HEK293T (cell line): Measurements from ENCODE around the gene COL17A1.

Experiments
- CTCF ChIA-PET: fragments of 350-600 bp; formaldehyde crosslinking; extraction: SDS; loops from one replicate; lab custom pipeline; 2021; ENCODE audit warnings: antibody characterized with exemption, inconsistent platforms; lab: Yijun Ruan, JAX
- POLR2A ChIA-PET: fragments of 350-600 bp; formaldehyde crosslinking; extraction: SDS; loops from one replicate; lab custom pipeline; 2020; ENCODE audit warnings: antibody characterized with exemption, inconsistent platforms; lab: Yijun Ruan, JAX
- DNase-seq: peaks from one replicate; pipeline ENCODE4 v3.0.0; 2012; ENCODE audit warnings: mixed read lengths; ENCODE audit errors: extremely low spot score
- ARNT ChIP-seq: fragments of 450-650 bp; IDR thresholded peaks from 2 replicates; pipeline ENCODE4 v1.6.1; 2017; ENCODE audit warnings: mild to moderate bottlenecking
- BHLHE40 ChIP-seq: fragments of 450-650 bp; IDR thresholded peaks from 2 replicates; pipeline ENCODE4 v1.6.1; 2016; ENCODE audit warnings: mild to moderate bottlenecking, moderate library complexity, borderline replicate concordance
- CTBP1 ChIP-seq: fragments of 450-650 bp; IDR thresholded peaks from 2 replicates; pipeline ENCODE4 v1.6.1; 2016; ENCODE audit warnings: borderline replicate concordance
- ELF4 ChIP-seq: fragments of 450-650 bp; IDR thresholded peaks from 2 replicates; pipeline ENCODE4 v1.6.1; 2017; ENCODE audit warnings: antibody characterized with exemption
- FOXA1 ChIP-seq: fragments of 450-650 bp; IDR thresholded peaks from 2 replicates; pipeline ENCODE4 v1.6.1; 2016; ENCODE audit warnings: mild to moderate bottlenecking
- FOXK2 ChIP-seq: fragments of 450-650 bp; IDR thresholded peaks from 2 replicates; pipeline ENCODE4 v1.6.1; 2016; ENCODE audit warnings: mild to moderate bottlenecking
- FOXM1 ChIP-seq: fragments of 450-650 bp; IDR thresholded peaks from 2 replicates; pipeline ENCODE4 v1.6.1; 2017; ENCODE audit warnings: mild to moderate bottlenecking, borderline replicate concordance
- HDGF ChIP-seq: fragments of 450-650 bp; IDR thresholded peaks from 2 replicates; pipeline ENCODE4 v1.6.1; 2017; ENCODE audit warnings: antibody characterized with exemption, borderline replicate concordance
- L3MBTL2 ChIP-seq: fragments of 450-650 bp; conservative IDR thresholded peaks from 2 replicates; pipeline ENCODE4 v1.6.1; 2016; ENCODE audit warnings: mild to moderate bottlenecking
- LEF1 ChIP-seq: fragments of 450-650 bp; IDR thresholded peaks from 2 replicates; pipeline ENCODE4 v1.6.1; 2017; ENCODE audit warnings: mild to moderate bottlenecking, borderline replicate concordance
- NFRKB ChIP-seq: fragments of 450-650 bp; IDR thresholded peaks from 2 replicates; pipeline ENCODE4 v1.6.1; 2016; ENCODE audit warnings: mild to moderate bottlenecking, moderate library complexity
- PKNOX1 ChIP-seq: fragments of 450-650 bp; IDR thresholded peaks from 2 replicates; pipeline ENCODE4 v1.6.1; 2016
- SP1 ChIP-seq: fragments of 450-650 bp; IDR thresholded peaks from 2 replicates; pipeline ENCODE4 v1.6.1; 2017
- SUZ12 ChIP-seq: fragments of 450-650 bp; IDR thresholded peaks from 2 replicates; pipeline ENCODE4 v1.6.1; 2016; ENCODE audit warnings: mild to moderate bottlenecking
- TARDBP ChIP-seq: fragments of 450-650 bp; IDR thresholded peaks from 2 replicates; pipeline ENCODE4 v1.6.1; 2016
- ZNF384 ChIP-seq: fragments of 450-650 bp; IDR thresholded peaks from 2 replicates; pipeline ENCODE4 v1.6.1; 2016

Gene COL17A1

DNA sequence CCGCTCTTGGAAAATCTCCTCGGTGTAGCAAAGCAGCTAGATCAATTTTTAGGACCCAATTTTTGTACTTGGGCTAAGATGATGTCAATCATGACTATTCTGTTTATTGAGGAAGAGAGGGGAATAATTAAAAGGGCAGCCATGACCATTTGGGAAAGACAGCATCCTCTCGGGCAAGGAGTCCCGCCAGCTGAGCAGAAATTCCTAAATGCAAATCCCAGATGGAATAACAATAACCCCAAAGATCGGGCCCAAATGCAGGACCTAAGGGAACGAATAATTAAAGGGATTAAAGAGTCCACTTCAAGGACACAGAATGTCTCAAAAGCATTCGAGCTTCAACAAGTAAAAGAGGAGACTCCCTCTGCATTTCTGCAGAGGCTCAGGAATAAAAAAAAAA is 18.7 kb downstream of the COL17A1 start:
- POLR2A ChIA-PET = no interaction called here
- TF ChIP-seq LEF1 (no peak), PKNOX1 (no peak), SP1 (no peak), L3MBTL2 (no peak), FOXA1 (no peak), BHLHE40 (no peak), ARNT (no peak), FOXM1 (no peak), CTBP1 (no peak), HDGF (no peak), ZNF384 (no peak), TARDBP (no peak)
- CTCF ChIA-PET = interaction anchor here (0.6 to 0.9 kb wide), 2 partner anchors 10 to 56 kb away, joined by 3 to 5 read pairs; no protein-coding TSS in a partner anchor
- no peak for DNase-seq

- DNase-seq = no peak
- ChIA-PET POLR2A (no interaction called here), CTCF (no interaction called here)
- TF ChIP-seq L3MBTL2 (no peak), TARDBP (no peak), PKNOX1 (no peak), ELF4 (no peak), FOXM1 (no peak), SP1 (no peak), ARNT (no peak), HDGF (no peak)
Measured at GRCh38 chr10:104065748-104066147, 19.9 kb downstream of the COL17A1 start.

DNA sequence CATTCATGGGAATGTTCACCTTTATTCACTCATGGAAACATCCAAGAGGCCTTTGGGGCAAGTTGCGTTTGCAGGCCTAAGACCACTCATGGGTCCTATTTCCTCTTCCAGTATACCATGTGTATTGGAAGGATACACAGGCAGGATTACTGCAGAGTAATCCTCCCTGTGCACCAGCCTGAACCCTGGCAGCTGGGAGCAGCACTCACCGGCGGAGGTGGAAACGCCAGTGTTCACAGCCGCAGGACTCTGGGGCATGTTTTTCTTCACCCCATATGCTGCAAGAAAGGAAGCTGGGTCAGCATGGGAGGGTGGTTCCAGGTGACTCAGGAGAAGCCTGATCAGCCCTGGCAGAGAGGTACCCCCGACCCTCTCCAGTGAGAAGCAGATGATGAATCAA is 24.5 kb downstream of the COL17A1 start:
- CTCF ChIA-PET = no interaction called here
- DNase-seq = no peak
- POLR2A ChIA-PET = interaction anchor here (0.8 kb wide), 1 partner anchor 59 kb away, joined by 3 read pairs; no protein-coding TSS in a partner anchor
- TF ChIP-seq SP1 = no peak
- TF ChIP-seq ARNT = no peak
- no peak for TF ChIP-seq BHLHE40

DNA sequence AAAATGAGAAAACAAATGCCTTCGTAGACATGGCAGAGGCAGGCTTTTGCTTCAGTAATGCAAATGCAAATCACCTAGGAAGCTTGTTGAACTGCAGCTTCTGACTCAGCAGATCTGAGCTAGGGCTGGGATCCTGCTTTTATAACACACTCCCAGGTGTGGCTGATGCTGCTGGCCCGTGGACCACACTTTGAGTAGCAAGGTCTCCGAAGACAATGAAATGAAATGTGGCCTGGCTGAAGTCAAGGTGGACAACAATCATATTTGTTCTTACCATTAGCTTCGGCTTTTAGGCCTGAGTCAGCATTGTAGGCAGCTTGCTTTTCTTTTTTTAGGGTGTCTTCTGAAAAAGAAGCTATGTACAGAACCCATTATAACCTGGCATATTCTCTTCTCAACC is 26.3 kb downstream of the COL17A1 start:
- ChIA-PET POLR2A (interaction anchor here (0.7 kb wide), 1 partner anchor 280 kb away, joined by 4 read pairs; no protein-coding TSS in a partner anchor), CTCF (no interaction called here)
- TF ChIP-seq FOXA1 = no peak
- no peak for TF ChIP-seq CTBP1
- no peak for TF ChIP-seq FOXM1
- TF ChIP-seq LEF1 = no peak
- TF ChIP-seq ELF4 = no peak
- TF ChIP-seq HDGF = no peak
- no peak for TF ChIP-seq SP1
- no peak for TF ChIP-seq BHLHE40
- no peak for TF ChIP-seq L3MBTL2
- TF ChIP-seq ARNT = no peak
- no peak for TF ChIP-seq TARDBP
- no peak for TF ChIP-seq SUZ12

GRCh38 chr10:104057717-104058116 is 28.0 kb downstream of the COL17A1 start:
- no peak for DNase-seq
- TF ChIP-seq SUZ12 (no peak), BHLHE40 (no peak), PKNOX1 (no peak), L3MBTL2 (no peak), FOXA1 (no peak), NFRKB (no peak), SP1 (no peak), ELF4 (no peak), TARDBP (no peak)
- POLR2A ChIA-PET = no interaction called here
- CTCF ChIA-PET = no interaction called here

More for the DNA sequence above, 26.3 kb downstream of the COL17A1 start:
- DNase-seq = no peak

GRCh38 chr10:104056619-104057273 is 28.9 kb downstream of the COL17A1 start:
- no peak for DNase-seq
- ChIA-PET CTCF (interaction anchor here (0.7 to 1.2 kb wide), 2 partner anchors 10 to 13 kb away, joined by 3 read pairs; no protein-coding TSS in a partner anchor), POLR2A (no interaction called here)
- TF ChIP-seq FOXA1 (no peak), SUZ12 (no peak), BHLHE40 (no peak), L3MBTL2 (no peak), CTBP1 (no peak), FOXM1 (no peak), LEF1 (no peak), SP1 (no peak), NFRKB (no peak), FOXK2 (no peak)

DNA sequence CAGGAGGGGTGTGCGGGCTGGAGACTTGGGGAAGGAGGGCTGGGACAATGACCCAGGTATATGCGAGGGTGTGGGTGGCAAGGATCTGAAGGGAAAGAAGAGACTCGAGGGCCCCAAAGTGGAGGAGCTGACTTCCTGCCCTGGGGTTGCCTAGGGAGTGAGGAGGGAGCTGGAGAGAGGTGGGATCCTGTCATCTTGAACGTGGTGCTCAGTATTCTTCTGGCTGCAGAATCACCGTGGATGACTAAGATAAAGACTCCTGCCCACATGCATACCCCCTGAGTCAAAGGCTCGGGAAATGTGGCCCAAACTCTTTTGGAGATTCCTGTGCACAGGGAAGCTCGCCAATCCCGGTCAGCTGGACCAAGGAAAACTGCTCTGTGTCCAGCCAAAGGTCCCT is 31.2 kb downstream of the COL17A1 start:
- CTCF ChIA-PET = no interaction called here
- no peak for DNase-seq
- TF ChIP-seq TARDBP (no peak), NFRKB (no peak), CTBP1 (no peak), FOXA1 (no peak), L3MBTL2 (no peak)
- POLR2A ChIA-PET = no interaction called here
